Activated CD4-positive, alpha-beta T cell treated with anti-CD3 and anti-CD28 coated beads for 48 hours (primary cell): ENCODE results near the gene INAFM1.
"Not testable (repeated sequence)": the region's sequence is repeated elsewhere in the genome, so short reads cannot be mapped to it uniquely, and the experiment has no call there.

ENCODE experiments used
- DNase-seq: peaks from one replicate; pipeline ENCODE4 v3.0.0-alpha.2; 2020

The INAFM1 gene

GRCh38 chr19:47241919-47242577 is 32.6 kb upstream of the INAFM1 start:
- DNase-seq = no peak

GRCh38 chr19:47243364-47243775 is 31.3 kb upstream of the INAFM1 start:
- no peak for DNase-seq

DNA sequence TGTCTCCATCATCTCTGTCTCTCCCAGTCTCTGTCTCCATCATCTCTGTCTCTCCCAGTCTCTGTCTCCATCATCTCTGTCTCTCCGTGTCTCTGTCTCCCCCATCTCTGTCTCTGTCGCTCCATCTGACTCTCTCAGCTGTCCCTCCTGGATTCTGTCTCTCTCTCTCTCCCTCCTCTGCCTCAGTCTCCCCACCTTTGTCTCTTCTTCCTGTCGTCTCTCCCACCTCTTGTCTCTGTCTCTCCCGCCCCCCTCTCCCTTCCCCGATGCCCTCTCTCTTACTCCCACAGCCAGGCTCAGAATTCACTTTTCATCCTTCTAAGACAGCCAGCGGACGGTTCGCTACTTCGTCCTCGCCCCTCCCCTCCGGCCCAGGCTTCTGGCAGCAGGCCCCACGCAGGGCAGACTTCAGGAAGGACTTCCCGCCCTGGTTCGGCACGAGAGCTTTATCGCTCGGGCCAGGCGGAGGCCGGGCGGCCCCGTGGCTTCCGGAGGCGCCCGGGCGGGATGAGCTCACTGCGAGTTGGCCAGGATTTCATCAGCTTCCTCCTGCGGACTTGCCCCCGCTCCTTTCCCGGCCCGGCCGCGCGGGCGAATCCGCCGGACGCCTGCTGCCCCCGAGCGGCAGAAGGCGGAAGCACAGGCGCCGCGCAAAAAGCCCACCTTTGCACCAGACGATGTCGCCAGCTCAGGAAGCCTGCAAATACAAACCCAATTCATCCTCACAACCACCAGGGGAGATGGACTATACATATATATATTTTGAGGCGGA is 30.7 kb upstream of the INAFM1 start:
- peak; percentile 95 for DNase-seq

DNA sequence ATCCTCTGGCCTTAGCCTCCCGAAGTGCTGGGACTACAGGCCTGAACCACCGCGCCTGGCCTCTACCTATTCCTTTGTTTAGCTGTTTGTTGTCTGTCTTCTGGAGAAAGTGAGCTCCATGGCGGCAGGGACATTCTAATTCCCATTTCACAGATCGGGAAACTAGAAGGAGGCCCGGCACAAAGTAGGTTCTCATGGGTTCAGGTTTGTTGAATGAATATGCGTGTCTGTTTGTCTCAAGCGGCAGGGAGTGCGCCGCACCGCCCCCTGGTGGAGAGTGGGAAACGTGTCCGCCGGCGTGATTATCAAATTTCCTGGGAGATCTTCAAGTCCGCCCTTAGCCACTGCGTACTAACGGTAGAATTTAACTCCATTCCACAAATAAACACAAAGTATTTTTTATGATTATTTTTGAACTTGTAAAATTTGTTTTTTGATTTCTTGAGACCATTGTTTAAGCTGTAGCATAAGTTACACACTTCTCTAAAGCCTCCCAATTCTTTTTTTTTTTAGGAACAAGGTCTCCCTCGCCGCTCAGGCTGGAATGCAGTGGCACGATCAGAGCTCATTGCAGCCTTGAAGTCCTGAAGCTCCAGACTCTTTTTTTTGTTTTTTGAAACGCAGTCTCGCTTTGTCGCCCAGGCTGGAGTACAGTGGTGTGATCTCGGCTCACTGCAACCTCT is 27.2 kb upstream of the INAFM1 start:
- DNase-seq = peak; percentile 89

DNA sequence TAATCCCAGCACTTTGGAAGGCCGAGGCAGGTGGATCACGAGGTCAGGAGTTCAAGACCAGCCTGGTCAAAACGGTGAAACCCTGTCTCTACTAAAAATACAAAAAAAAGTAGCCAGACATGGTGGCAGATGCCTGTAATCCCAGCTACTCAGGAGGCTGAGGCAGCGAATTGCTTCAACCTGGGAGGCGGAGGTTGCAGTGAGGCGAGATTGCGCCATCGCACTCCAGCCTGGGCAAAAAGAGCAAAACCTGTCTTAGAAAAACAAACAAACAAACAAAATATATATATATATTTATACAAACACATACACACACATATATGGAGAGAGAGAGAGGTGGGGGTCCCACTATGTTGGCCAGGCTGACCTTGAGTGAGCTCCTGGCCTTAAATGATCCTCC is 21.7 kb upstream of the INAFM1 start:
- not testable (repeated sequence) for DNase-seq

GRCh38 chr19:47253467-47253881 is 21.2 kb upstream of the INAFM1 start:
- no peak for DNase-seq

DNA sequence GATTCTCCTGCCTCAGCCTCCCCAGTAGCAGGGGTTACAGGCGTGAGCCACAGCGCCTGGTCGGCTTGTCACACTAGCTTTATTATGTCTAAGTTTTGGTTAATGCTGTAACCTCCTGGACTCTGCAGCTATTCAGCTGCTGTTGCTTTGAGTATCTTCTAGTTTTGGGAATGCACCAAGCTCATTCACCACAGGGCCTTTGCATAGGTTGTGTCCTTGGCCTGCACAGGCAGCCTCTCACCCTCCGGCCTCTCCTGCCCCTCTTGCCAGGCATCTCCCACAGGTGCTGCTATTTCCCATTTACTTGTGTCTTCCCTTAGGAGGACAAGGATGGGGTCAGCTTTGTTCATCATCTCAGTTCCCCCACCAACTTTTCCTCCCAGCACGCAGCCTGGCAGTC is 20.7 kb upstream of the INAFM1 start:
- DNase-seq = no peak

DNA sequence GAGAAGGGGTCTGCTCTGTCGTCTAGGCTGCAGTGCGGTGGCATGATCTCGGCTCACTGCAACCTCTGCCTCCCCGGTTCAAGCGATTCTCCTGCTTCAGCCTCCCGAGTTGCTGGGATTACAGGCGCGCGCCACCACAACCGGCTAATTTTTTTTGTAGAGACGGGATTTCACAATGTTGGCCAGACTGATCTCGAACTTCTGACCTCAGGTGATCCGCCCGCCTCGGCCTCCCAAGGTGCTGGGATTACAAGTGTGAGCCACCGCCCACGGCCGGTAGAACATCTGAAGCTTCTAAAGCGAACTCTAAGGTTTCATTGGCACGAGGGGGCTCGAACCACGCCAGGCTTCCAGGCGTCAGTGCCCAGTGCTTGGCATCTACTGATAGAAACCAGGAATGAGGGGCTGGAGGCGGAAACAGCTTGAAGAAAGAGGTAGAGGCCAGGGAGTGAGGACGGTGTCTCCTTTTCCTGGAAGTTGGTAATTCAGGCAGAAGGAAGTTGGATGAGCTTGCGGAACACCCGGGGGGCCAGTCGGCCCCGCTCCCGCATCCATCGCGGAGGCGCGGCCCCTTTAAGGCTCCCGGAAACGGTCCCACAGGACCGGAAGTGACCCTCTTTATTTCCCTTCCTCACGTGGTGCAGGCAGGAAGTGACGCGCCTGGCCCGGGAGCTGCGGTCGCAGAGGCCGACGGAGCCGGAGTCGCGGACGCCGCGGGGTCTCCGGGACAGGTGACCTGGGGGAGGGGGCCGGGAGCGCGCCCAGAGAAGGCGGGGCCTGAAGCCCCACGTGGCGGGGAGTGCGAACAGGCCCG is 18.6 kb upstream of the INAFM1 start, which contains the start of gene CCDC9:
Gene CCDC9 (plus strand): TSS at position 647 of the 814 bp plus-strand sequence. CDS start 1,876 bp downstream, outside the sequence.
- DNase-seq = peak; percentile 98

- peak; percentile 100 for DNase-seq
Observed at GRCh38 chr19:47256693-47257410, 17.8 kb upstream of the INAFM1 start.

DNA sequence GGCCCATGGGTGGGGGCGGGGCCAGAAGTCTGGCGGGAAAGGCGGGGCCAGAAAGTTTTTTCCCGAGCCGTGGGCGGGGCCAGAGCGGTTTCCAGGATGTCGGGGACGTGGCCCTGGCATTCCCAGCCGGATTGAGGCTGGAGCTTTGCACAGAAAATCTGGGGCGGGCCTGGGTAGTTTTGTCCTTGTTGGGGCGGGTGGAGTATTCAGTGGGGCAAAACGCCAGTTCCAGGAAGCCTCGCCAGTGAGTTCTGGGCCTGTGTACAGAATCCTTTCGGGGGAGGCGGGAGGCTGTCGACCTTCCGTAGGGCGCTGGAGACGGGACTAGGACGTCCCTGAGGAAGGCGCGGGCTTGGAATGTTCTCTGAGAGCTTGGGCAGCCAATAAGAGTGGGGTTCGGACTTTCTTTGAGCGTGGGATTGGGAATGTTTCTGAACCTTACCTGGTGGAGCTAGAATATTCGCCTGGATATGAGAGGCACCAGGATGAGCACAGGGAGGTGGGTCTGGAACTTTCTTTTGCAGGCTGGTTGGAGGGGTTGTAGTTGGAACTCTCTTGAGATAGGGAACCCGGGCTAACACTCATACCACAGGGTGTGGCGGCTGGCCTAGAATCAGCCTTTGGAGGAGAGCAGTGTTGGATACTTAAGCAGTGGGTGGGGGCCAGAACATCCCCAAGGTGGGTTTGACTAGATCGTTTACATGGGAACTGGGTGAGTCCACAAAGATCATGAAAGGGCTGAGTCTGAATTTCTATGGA is 17.1 kb upstream of the INAFM1 start:
- DNase-seq = no peak

GRCh38 chr19:47258434-47258833 is 16.3 kb upstream of the INAFM1 start:
- no peak for DNase-seq

DNA sequence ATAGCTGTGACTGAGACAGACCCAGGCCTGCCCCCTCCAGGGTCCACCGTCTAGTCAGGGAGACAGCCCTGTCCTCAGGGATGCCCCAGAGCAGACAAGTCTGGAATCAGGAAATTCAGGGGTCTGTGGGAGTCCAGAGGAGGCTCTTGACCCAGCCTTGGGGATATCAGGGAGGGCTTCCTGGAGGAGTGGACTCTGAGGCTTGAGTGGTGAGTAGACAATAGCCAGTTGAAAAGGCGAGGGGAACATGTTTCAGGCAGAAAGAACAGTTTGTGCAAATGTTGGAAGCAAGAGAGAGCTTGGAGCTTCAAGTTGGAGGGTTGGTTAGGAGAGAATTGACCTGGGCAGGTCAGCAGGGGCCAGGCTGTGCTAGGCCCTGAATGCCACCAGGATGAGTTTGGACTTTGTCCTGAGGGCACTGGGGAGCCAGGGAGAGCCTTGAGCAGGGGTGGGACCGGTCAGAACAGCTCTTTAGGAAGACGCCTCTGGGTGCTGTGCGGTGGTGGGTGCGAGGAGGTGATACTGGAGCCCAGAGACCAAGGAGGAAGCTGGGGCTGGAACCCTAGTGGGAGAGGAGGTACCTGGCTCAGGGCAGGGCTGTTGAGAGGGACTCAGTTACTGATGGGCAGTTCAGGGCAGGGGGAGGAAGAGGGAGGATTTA is 15.7 kb upstream of the INAFM1 start:
- no peak for DNase-seq

- no peak for DNase-seq
Observed at GRCh38 chr19:47260476-47260875, 14.2 kb upstream of the INAFM1 start.

- DNase-seq = not testable (repeated sequence)
Observed at GRCh38 chr19:47261946-47262793, 12.5 kb upstream of the INAFM1 start.

DNA sequence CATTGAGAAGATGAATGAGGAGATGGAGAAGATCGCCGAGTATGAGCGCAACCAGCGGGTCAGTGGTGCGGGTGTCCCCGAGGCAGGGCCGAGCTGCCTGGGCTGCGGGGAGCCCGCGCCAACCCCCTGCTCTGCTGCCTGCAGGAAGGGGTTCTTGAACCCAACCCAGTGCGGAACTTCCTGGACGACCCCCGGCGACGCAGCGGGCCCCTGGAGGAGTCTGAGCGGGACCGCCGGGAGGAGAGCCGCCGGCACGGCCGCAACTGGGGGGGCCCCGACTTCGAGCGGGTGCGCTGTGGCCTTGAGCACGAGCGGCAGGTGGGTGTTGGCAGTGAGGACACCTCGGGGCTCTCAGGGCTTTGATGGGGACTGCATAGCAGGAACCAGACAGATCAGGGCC is 10.1 kb upstream of the INAFM1 start:
- no peak for DNase-seq

GRCh38 chr19:47266401-47266941 is 8.2 kb upstream of the INAFM1 start:
- DNase-seq = no peak

- no peak for DNase-seq
Observed at GRCh38 chr19:47267350-47267759, 7.3 kb upstream of the INAFM1 start.

- no peak for DNase-seq
Observed at GRCh38 chr19:47268028-47268427, 6.7 kb upstream of the INAFM1 start.

DNA sequence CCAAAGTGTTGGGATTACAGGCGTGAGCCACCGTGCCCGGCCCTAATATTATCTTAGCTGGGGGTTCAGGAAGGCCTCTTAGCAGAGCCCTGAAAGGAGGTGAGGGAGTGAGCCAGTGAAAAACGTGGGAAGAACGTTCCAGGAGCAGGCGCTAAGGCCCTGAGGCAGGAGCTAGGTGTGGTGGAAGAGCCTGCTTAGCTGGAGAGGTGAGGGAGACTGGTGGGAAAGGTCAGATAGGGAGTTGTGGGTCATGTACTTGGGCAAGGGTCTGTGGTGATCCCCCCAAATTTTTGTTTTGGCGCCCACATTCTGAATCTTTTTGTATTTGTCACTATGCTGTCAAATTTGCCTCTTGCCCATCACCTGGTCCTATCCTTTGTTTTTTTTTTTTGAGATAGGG is 5.1 kb upstream of the INAFM1 start:
- DNase-seq = no peak

GRCh38 chr19:47270408-47270807 is 4.3 kb upstream of the INAFM1 start:
- DNase-seq = no peak
